ENCODE measurements around the gene GSG1. TPM values are rescaled to one million over a fixed set of nuclear protein-coding genes. Genes with fewer than 3 reads are reported as not detected.

The GSG1 gene
- total RNA-seq, 1 donor from 2014 or later = not detected

GRCh38 chr12:13093848-13094220 lies 9.6 kb downstream of the GSG1 start:
- no peak for DNase-seq (ENCODE audit: low read depth)
- H3K4me3 ChIP-seq (ENCODE audit: low read depth, low read length) = no peak overlapping the region
- H3K27me3 ChIP-seq (ENCODE audit: control insufficient read depth, insufficient read depth, low read length) = no peaks in the 10 kb centered on the region
- no peaks in the 10 kb centered on the region for H3K36me3 ChIP-seq (ENCODE audit: control insufficient read depth, insufficient read depth, low read length)
- TF ChIP-seq CTCF (IDR thresholded peaks at IDR 0.05; ENCODE audit: insufficient read depth, low read length, poor library complexity, severe bottlenecking) = no peak

GRCh38 chr12:13093191-13093847 lies 10.1 kb downstream of the GSG1 start:
- Histone ChIP-seq H3K36me3 (ENCODE audit: control insufficient read depth, insufficient read depth, low read length) (no peaks in the 10 kb centered on the region), H3K27me3 (ENCODE audit: control insufficient read depth, insufficient read depth, low read length) (no peaks in the 10 kb centered on the region), H3K4me3 (ENCODE audit: low read depth, low read length) (no peak overlapping the region)
- no peak for DNase-seq (ENCODE audit: low read depth)
- no peak for TF ChIP-seq CTCF (IDR thresholded peaks at IDR 0.05; ENCODE audit: insufficient read depth, low read length, poor library complexity, severe bottlenecking)

GRCh38 chr12:13091832-13092231 lies 11.6 kb downstream of the GSG1 start:
- Histone ChIP-seq H3K4me3 (ENCODE audit: low read depth, low read length) (no peak overlapping the region), H3K36me3 (ENCODE audit: control insufficient read depth, insufficient read depth, low read length) (no peaks in the 10 kb centered on the region), H3K27me3 (ENCODE audit: control insufficient read depth, insufficient read depth, low read length) (no peaks in the 10 kb centered on the region)
- no peak for DNase-seq (ENCODE audit: low read depth)
- no peak for TF ChIP-seq CTCF (IDR thresholded peaks at IDR 0.05; ENCODE audit: insufficient read depth, low read length, poor library complexity, severe bottlenecking)

- no peak overlapping the region for H3K4me3 ChIP-seq (ENCODE audit: low read depth, low read length)
- no peak for TF ChIP-seq CTCF (IDR thresholded peaks at IDR 0.05; ENCODE audit: insufficient read depth, low read length, poor library complexity, severe bottlenecking)
- no peaks in the 10 kb centered on the region for H3K27me3 ChIP-seq (ENCODE audit: control insufficient read depth, insufficient read depth, low read length)
- no peak for DNase-seq (ENCODE audit: low read depth)
- no peaks in the 10 kb centered on the region for H3K36me3 ChIP-seq (ENCODE audit: control insufficient read depth, insufficient read depth, low read length)
Observed at GRCh38 chr12:13090054-13090453, 13.4 kb downstream of the GSG1 start.

GRCh38 chr12:13088496-13088895 lies 15.0 kb downstream of the GSG1 start:
- Histone ChIP-seq H3K4me3 (ENCODE audit: low read depth, low read length) (no peak overlapping the region), H3K36me3 (ENCODE audit: control insufficient read depth, insufficient read depth, low read length) (no peaks in the 10 kb centered on the region), H3K27me3 (ENCODE audit: control insufficient read depth, insufficient read depth, low read length) (no peaks in the 10 kb centered on the region)
- no peak for DNase-seq (ENCODE audit: low read depth)
- TF ChIP-seq CTCF (IDR thresholded peaks at IDR 0.05; ENCODE audit: insufficient read depth, low read length, poor library complexity, severe bottlenecking) = no peak

GRCh38 chr12:13087766-13088165 lies 15.7 kb downstream of the GSG1 start:
- H3K27me3 ChIP-seq (ENCODE audit: control insufficient read depth, insufficient read depth, low read length) = no peaks in the 10 kb centered on the region
- TF ChIP-seq CTCF (IDR thresholded peaks at IDR 0.05; ENCODE audit: insufficient read depth, low read length, poor library complexity, severe bottlenecking) = no peak
- DNase-seq (ENCODE audit: low read depth) = no peak
- H3K4me3 ChIP-seq (ENCODE audit: low read depth, low read length) = no peak overlapping the region
- no peaks in the 10 kb centered on the region for H3K36me3 ChIP-seq (ENCODE audit: control insufficient read depth, insufficient read depth, low read length)

Measured in kidney epithelial cell (primary cell).